ENCODE measurements around the gene PCSK6. TPM values are rescaled to one million over a fixed set of nuclear protein-coding genes. Genes with fewer than 3 reads are reported as not detected.

The PCSK6 gene
- total and polyA plus RNA-seq, 2 of the 8 experiments (the other 6 are each of a cell fraction or from before 2014, with no cell fraction given) = 1.9 to 4.0 TPM

DNA sequence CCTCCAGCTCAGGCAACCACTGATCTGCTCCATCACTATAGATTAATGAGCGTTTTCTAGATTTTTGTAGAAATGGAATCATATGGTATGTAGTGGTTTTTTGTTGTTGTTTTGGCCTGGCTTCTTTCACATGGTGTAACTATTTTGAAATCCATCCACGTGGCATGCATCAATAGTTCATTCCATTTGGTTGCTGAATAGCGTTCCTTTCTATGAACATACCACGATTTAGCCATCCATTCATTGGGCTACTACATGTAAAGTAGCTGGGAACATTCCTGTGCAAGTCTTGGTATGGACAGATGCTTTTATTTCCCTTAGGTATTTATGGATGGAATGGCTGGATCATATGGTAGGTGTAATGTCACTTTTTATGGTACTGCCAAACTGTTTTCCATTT is 227.0 kb downstream of the PCSK6 start (continued):
- no peak for TF ChIP-seq RNF2 (IDR thresholded peaks at IDR 0.05; ENCODE audit: borderline replicate concordance, low read depth, low read length, missing control alignments, poor library complexity, severe bottlenecking)
- no peak for TF ChIP-seq FOSL1 (IDR thresholded peaks at IDR 0.05; ENCODE audit: insufficient read depth, low read depth, low read length)
- TF ChIP-seq GABPA (IDR thresholded peaks at IDR 0.05; ENCODE audit: borderline replicate concordance, insufficient read depth, low read length) = no peak
- TF ChIP-seq SP1 (IDR thresholded peaks at IDR 0.05; ENCODE audit: low read depth, low read length) = no peak

Data from H1 (cell line).